ENCODE measurements around the gene MTARC1.

MTARC1 gene

GRCh38 chr1:220783453-220783852, 3.3 kb upstream of the MTARC1 start:
- Histone ChIP-seq H3K36me3 (ENCODE audit: control insufficient read depth, insufficient read depth, low read length) (no peaks in the 10 kb centered on the region), H3K18ac (ENCODE audit: low read length) (no peak overlapping the region), H3K4me1 (ENCODE audit: control insufficient read depth, low read depth, low read length) (peaks cover 10% of the 10 kb centered on the region), H2BK120ac (ENCODE audit: low read depth, low read length) (no peak overlapping the region), H3K23ac (ENCODE audit: low read length) (no peak overlapping the region), H2AK5ac (ENCODE audit: low read length) (no peak overlapping the region), H3K4me2 (ENCODE audit: low read length) (no peak overlapping the region), H4K8ac (ENCODE audit: low read depth, low read length) (no peak overlapping the region), H2BK5ac (ENCODE audit: low read length) (no peak overlapping the region), H3K79me1 (ENCODE audit: low read length) (peaks cover 3% of the 10 kb centered on the region), H3K9ac (ENCODE audit: low read length) (no peak overlapping the region), H3K79me2 (ENCODE audit: control insufficient read depth, insufficient read depth, low read length) (peaks cover 3% of the 10 kb centered on the region), H3K27me3 (ENCODE audit: insufficient read depth, low read length, poor library complexity) (no peaks in the 10 kb centered on the region), H4K5ac (ENCODE audit: low read length) (no peak overlapping the region), H2BK15ac (replicated peaks; ENCODE audit: low read depth) (no peak overlapping the region), H3K56ac (ENCODE audit: low read length) (no peak overlapping the region), H3K4ac (ENCODE audit: low read depth, low read length) (no peak overlapping the region), H3K27ac (ENCODE audit: low read depth, low read length) (no peak overlapping the region), H3K4me3 (ENCODE audit: low read length) (no peak overlapping the region)
- no peak for DNase-seq
- WGBS (ENCODE audit: extremely low coverage, insufficient coverage, low lambda C conversion rate), result no CpG with 5 or more reads among the region's 3 CpGs

GRCh38 chr1:220784751-220785150, 2.0 kb upstream of the MTARC1 start:
- H3K36me3 ChIP-seq (ENCODE audit: control insufficient read depth, insufficient read depth, low read length), result no peaks in the 10 kb centered on the region
- H3K4ac ChIP-seq (ENCODE audit: low read depth, low read length), result no peak overlapping the region
- no peak overlapping the region for H2BK15ac ChIP-seq (replicated peaks; ENCODE audit: low read depth)
- no peak overlapping the region for H3K9ac ChIP-seq (ENCODE audit: low read length)
- DNase-seq, result peak; percentile 22
- H3K27me3 ChIP-seq (ENCODE audit: insufficient read depth, low read length, poor library complexity), result no peaks in the 10 kb centered on the region
- WGBS (ENCODE audit: extremely low coverage, insufficient coverage, low lambda C conversion rate), result no CpG with 5 or more reads among the region's 4 CpGs
- no peak overlapping the region for H3K4me3 ChIP-seq (ENCODE audit: low read length)
- no peak overlapping the region for H4K5ac ChIP-seq (ENCODE audit: low read length)
- no peak overlapping the region for H4K8ac ChIP-seq (ENCODE audit: low read depth, low read length)
- peaks cover 10% of the 10 kb centered on the region for H3K4me1 ChIP-seq (ENCODE audit: control insufficient read depth, low read depth, low read length)
- no peak overlapping the region for H3K56ac ChIP-seq (ENCODE audit: low read length)
- no peak overlapping the region for H3K27ac ChIP-seq (ENCODE audit: low read depth, low read length)
- H3K23ac ChIP-seq (ENCODE audit: low read length), result no peak overlapping the region
- no peak overlapping the region for H2BK5ac ChIP-seq (ENCODE audit: low read length)
- H3K79me2 ChIP-seq (ENCODE audit: control insufficient read depth, insufficient read depth, low read length), result peaks cover 5% of the 10 kb centered on the region
- no peak overlapping the region for H3K18ac ChIP-seq (ENCODE audit: low read length)
- H2BK120ac ChIP-seq (ENCODE audit: low read depth, low read length), result no peak overlapping the region
- peaks cover 5% of the 10 kb centered on the region for H3K79me1 ChIP-seq (ENCODE audit: low read length)
- H3K4me2 ChIP-seq (ENCODE audit: low read length), result no peak overlapping the region
- no peak overlapping the region for H2AK5ac ChIP-seq (ENCODE audit: low read length)

DNA sequence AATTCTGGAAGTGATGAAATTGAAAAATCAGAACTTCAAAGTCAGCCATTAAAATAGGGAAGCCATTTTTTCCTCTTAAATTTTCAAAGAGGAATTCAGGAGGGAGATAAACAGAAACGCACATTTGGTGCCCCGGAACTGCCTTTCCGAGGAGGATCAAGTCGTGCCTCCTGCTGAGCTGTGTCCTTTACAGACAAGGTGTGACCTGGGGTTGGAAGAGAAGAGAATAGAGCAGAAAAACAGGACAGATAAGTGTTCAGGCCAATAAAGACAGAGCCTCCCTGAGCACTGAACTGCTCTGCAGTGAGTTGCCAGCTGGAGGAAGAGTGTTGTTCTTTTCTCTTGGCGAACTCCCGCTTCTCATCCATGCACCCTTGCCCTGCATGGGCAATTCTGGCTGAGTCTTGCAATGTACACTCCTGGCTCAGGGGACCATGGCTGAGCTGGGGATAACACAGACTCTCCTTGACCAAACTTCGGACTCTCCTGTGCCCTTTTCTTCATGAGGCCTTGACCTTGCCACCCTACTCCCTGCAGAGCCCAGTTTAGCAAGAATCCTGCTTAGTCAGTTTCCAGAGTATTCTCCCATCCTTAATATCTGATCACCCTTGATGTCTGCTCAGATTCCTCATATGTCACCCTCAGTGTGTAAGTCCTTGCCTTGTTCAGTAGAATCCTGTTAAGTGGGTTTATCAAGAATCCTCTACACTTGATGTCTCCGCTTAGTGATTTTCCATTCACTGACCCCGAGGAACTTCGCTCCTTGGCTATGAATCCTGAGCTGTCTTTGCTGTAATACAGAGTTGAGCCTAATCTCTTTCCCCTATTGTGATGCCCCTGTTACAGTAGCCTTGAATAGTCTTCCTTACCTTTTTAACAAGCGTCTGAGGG, 1.3 kb upstream of the MTARC1 start:
- Histone ChIP-seq H3K23ac (ENCODE audit: low read length) (no peak overlapping the region), H3K56ac (ENCODE audit: low read length) (peak overlapping the region; percentile 81), H3K4me1 (ENCODE audit: control insufficient read depth, low read depth, low read length) (peaks cover 10% of the 10 kb centered on the region), H3K36me3 (ENCODE audit: control insufficient read depth, insufficient read depth, low read length) (no peaks in the 10 kb centered on the region), H3K9ac (ENCODE audit: low read length) (peak overlapping the region; percentile 61), H3K4ac (ENCODE audit: low read depth, low read length) (no peak overlapping the region), H3K4me2 (ENCODE audit: low read length) (no peak overlapping the region), H3K4me3 (ENCODE audit: low read length) (no peak overlapping the region), H3K79me2 (ENCODE audit: control insufficient read depth, insufficient read depth, low read length) (peaks cover 5% of the 10 kb centered on the region), H2BK15ac (replicated peaks; ENCODE audit: low read depth) (no peak overlapping the region), H2BK120ac (ENCODE audit: low read depth, low read length) (no peak overlapping the region), H3K18ac (ENCODE audit: low read length) (no peak overlapping the region), H2BK5ac (ENCODE audit: low read length) (no peak overlapping the region), H3K27me3 (ENCODE audit: insufficient read depth, low read length, poor library complexity) (no peaks in the 10 kb centered on the region), H3K27ac (ENCODE audit: low read depth, low read length) (no peak overlapping the region), H4K8ac (ENCODE audit: low read depth, low read length) (no peak overlapping the region), H3K79me1 (ENCODE audit: low read length) (peaks cover 5% of the 10 kb centered on the region), H2AK5ac (ENCODE audit: low read length) (no peak overlapping the region), H4K5ac (ENCODE audit: low read length) (no peak overlapping the region)
- DNase-seq, result peak; percentile 29
- no CpG with 5 or more reads among the region's 11 CpGs for WGBS (ENCODE audit: extremely low coverage, insufficient coverage, low lambda C conversion rate)

- Histone ChIP-seq H3K27ac (ENCODE audit: low read depth, low read length) (no peak overlapping the region), H2AK5ac (ENCODE audit: low read length) (no peak overlapping the region), H2BK15ac (replicated peaks; ENCODE audit: low read depth) (no peak overlapping the region), H3K4me3 (ENCODE audit: low read length) (no peak overlapping the region), H3K79me1 (ENCODE audit: low read length) (peaks cover 5% of the 10 kb centered on the region), H3K23ac (ENCODE audit: low read length) (no peak overlapping the region), H4K5ac (ENCODE audit: low read length) (no peak overlapping the region), H2BK5ac (ENCODE audit: low read length) (no peak overlapping the region), H3K79me2 (ENCODE audit: control insufficient read depth, insufficient read depth, low read length) (peaks cover 5% of the 10 kb centered on the region), H3K27me3 (ENCODE audit: insufficient read depth, low read length, poor library complexity) (no peaks in the 10 kb centered on the region), H3K56ac (ENCODE audit: low read length) (peak overlapping the region; percentile 81), H3K4me2 (ENCODE audit: low read length) (peak overlapping the region; percentile 75), H2BK120ac (ENCODE audit: low read depth, low read length) (no peak overlapping the region), H4K8ac (ENCODE audit: low read depth, low read length) (no peak overlapping the region), H3K4me1 (ENCODE audit: control insufficient read depth, low read depth, low read length) (peaks cover 10% of the 10 kb centered on the region), H3K36me3 (ENCODE audit: control insufficient read depth, insufficient read depth, low read length) (no peaks in the 10 kb centered on the region), H3K18ac (ENCODE audit: low read length) (peak overlapping the region; percentile 83), H3K4ac (ENCODE audit: low read depth, low read length) (no peak overlapping the region), H3K9ac (ENCODE audit: low read length) (peak overlapping the region; percentile 61)
- no peak for DNase-seq
- no CpG with 5 or more reads among the region's 13 CpGs for WGBS (ENCODE audit: extremely low coverage, insufficient coverage, low lambda C conversion rate)
These were observed 716 bp upstream of the MTARC1 start for GRCh38 chr1:220786057-220786336.

- peak overlapping the region; percentile 68 for H3K27ac ChIP-seq (ENCODE audit: low read depth, low read length)
- H3K79me1 ChIP-seq (ENCODE audit: low read length), result peaks cover 5% of the 10 kb centered on the region
- H2AK5ac ChIP-seq (ENCODE audit: low read length), result no peak overlapping the region
- H3K4me1 ChIP-seq (ENCODE audit: control insufficient read depth, low read depth, low read length), result peaks cover 10% of the 10 kb centered on the region
- no peak overlapping the region for H2BK120ac ChIP-seq (ENCODE audit: low read depth, low read length)
- peak overlapping the region; percentile 70 for H3K18ac ChIP-seq (ENCODE audit: low read length)
- H3K79me2 ChIP-seq (ENCODE audit: control insufficient read depth, insufficient read depth, low read length), result peaks cover 5% of the 10 kb centered on the region
- WGBS (ENCODE audit: extremely low coverage, insufficient coverage, low lambda C conversion rate), result no CpG with 5 or more reads among the region's 32 CpGs
- H3K56ac ChIP-seq (ENCODE audit: low read length), result peak overlapping the region; percentile 91
- peak overlapping the region; percentile 56 for H3K4me3 ChIP-seq (ENCODE audit: low read length)
- H4K8ac ChIP-seq (ENCODE audit: low read depth, low read length), result no peak overlapping the region
- peak overlapping the region; percentile 73 for H3K4me2 ChIP-seq (ENCODE audit: low read length)
- no peak overlapping the region for H3K4ac ChIP-seq (ENCODE audit: low read depth, low read length)
- no peaks in the 10 kb centered on the region for H3K36me3 ChIP-seq (ENCODE audit: control insufficient read depth, insufficient read depth, low read length)
- no peaks in the 10 kb centered on the region for H3K27me3 ChIP-seq (ENCODE audit: insufficient read depth, low read length, poor library complexity)
- no peak overlapping the region for H4K5ac ChIP-seq (ENCODE audit: low read length)
- H3K23ac ChIP-seq (ENCODE audit: low read length), result no peak overlapping the region
- DNase-seq, result peak; percentile 79
- no peak overlapping the region for H2BK15ac ChIP-seq (replicated peaks; ENCODE audit: low read depth)
- no peak overlapping the region for H2BK5ac ChIP-seq (ENCODE audit: low read length)
- H3K9ac ChIP-seq (ENCODE audit: low read length), result peak overlapping the region; percentile 79
These were observed 431 bp downstream of the MTARC1 start for GRCh38 chr1:220787069-220787619.
